HEK293 (cell line): ENCODE data around the gene LIX1L.

Experiments
- CTCF ChIP-seq: fragments of 450-650 bp; formaldehyde crosslinking; IDR thresholded peaks from 2 replicates; pipeline ENCODE4 v1.5.1; 2016; ENCODE audit warnings: missing biosample characterization, missing genetic modification characterization
- ZNF223 ChIP-seq: fragments of 450-650 bp; formaldehyde crosslinking; IDR thresholded peaks from 2 replicates; pipeline ENCODE4 v1.5.1; 2016; ENCODE audit warnings: missing biosample characterization, missing genetic modification characterization
- ZNF302 ChIP-seq: fragments of 450-650 bp; formaldehyde crosslinking; IDR thresholded peaks from 2 replicates; pipeline ENCODE4 v1.5.1; 2016; ENCODE audit warnings: missing biosample characterization, missing genetic modification characterization, low read depth
- TF ChIP-seq, protein P1 (sequence below): fragments of 450-650 bp; formaldehyde crosslinking; IDR thresholded peaks from 2 replicates; pipeline ENCODE4 v1.5.1; 2016; ENCODE audit warnings: missing biosample characterization, missing genetic modification characterization
- TF ChIP-seq, protein P2 (sequence below): fragments of 450-650 bp; formaldehyde crosslinking; conservative IDR thresholded peaks from 2 replicates; pipeline ENCODE4 v1.5.1; 2016; ENCODE audit warnings: low read depth, missing biosample characterization, missing genetic modification characterization

GRCh38 chr1:145961425-145962156 is 3.8 kb upstream of the LIX1L start:
- TF ChIP-seq, protein P1, sequence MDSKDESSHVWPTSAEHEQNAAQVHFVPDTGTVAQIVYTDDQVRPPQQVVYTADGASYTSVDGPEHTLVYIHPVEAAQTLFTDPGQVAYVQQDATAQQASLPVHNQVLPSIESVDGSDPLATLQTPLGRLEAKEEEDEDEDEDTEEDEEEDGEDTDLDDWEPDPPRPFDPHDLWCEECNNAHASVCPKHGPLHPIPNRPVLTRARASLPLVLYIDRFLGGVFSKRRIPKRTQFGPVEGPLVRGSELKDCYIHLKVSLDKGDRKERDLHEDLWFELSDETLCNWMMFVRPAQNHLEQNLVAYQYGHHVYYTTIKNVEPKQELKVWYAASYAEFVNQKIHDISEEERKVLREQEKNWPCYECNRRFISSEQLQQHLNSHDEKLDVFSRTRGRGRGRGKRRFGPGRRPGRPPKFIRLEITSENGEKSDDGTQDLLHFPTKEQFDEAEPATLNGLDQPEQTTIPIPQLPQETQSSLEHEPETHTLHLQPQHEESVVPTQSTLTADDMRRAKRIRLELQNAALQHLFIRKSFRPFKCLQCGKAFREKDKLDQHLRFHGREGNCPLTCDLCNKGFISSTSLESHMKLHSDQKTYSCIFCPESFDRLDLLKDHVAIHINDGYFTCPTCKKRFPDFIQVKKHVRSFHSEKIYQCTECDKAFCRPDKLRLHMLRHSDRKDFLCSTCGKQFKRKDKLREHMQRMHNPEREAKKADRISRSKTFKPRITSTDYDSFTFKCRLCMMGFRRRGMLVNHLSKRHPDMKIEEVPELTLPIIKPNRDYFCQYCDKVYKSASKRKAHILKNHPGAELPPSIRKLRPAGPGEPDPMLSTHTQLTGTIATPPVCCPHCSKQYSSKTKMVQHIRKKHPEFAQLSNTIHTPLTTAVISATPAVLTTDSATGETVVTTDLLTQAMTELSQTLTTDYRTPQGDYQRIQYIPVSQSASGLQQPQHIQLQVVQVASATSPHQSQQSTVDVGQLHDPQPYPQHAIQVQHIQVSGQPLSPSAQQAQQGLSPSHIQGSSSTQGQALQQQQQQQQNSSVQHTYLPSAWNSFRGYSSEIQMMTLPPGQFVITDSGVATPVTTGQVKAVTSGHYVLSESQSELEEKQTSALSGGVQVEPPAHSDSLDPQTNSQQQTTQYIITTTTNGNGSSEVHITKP (tag by site-specific recombination) = no peak
- TF ChIP-seq ZNF223 (no peak), ZNF302 (tag by site-specific recombination) (no peak), CTCF (tag by site-specific recombination) (no peak)
- TF ChIP-seq, protein P2, sequence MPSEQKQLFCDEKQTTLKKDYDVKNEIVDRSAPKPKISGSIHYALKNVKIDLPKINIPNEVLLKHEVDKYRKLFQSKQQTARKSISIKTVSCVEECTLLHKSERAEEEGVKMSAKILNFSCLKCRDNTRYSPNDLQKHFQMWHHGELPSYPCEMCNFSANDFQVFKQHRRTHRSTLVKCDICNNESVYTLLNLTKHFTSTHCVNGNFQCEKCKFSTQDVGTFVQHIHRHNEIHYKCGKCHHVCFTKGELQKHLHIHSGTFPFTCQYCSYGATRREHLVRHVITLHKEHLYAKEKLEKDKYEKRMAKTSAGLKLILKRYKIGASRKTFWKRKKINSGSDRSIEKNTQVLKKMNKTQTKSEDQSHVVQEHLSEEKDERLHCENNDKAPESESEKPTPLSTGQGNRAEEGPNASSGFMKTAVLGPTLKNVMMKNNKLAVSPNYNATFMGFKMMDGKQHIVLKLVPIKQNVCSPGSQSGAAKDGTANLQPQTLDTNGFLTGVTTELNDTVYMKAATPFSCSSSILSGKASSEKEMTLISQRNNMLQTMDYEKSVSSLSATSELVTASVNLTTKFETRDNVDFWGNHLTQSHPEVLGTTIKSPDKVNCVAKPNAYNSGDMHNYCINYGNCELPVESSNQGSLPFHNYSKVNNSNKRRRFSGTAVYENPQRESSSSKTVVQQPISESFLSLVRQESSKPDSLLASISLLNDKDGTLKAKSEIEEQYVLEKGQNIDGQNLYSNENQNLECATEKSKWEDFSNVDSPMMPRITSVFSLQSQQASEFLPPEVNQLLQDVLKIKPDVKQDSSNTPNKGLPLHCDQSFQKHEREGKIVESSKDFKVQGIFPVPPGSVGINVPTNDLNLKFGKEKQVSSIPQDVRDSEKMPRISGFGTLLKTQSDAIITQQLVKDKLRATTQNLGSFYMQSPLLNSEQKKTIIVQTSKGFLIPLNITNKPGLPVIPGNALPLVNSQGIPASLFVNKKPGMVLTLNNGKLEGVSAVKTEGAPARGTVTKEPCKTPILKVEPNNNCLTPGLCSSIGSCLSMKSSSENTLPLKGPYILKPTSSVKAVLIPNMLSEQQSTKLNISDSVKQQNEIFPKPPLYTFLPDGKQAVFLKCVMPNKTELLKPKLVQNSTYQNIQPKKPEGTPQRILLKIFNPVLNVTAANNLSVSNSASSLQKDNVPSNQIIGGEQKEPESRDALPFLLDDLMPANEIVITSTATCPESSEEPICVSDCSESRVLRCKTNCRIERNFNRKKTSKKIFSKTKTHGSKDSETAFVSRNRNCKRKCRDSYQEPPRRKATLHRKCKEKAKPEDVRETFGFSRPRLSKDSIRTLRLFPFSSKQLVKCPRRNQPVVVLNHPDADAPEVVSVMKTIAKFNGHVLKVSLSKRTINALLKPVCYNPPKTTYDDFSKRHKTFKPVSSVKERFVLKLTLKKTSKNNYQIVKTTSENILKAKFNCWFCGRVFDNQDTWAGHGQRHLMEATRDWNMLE = no peak
